IMR-90 (cell line): ENCODE results near the gene HEYL. TPM values are rescaled to one million over a fixed set of nuclear protein-coding genes. Genes with fewer than 3 reads are reported as not detected.

ENCODE experiments used
- ATAC-seq: fragments of 200-7000 bp; cut with Tn5 transposase; 2 replicates; pipeline ENCODE4 v1.9.1; 2020; ENCODE audit warnings: low read depth, mild to moderate bottlenecking, moderate library complexity
- BruUV-seq: library from RNA; stranded (reverse); fragments of 400-500 nt; replicated peaks from 2 replicates; lab custom pipeline; 2021; lab: Mats Ljungman, UMichigan
- CTCF ChIA-PET: fragments of 300-600 bp; formaldehyde crosslinking; extraction: SDS; loops from one replicate; lab custom pipeline; 2021; ENCODE audit warnings: antibody characterized with exemption; lab: Yijun Ruan, JAX
- POLR2A ChIA-PET: fragments of 300-600 bp; sonication (Branson Sonifier 250); formaldehyde crosslinking; loops from one replicate; lab custom pipeline; 2022; ENCODE audit warnings: antibody characterized with exemption; ENCODE audit not compliant: unreplicated experiment; lab: Charles Lee
- DNase-seq: peaks from one replicate; pipeline ENCODE4 v3.0.0; 2013
- H2AFZ ChIP-seq: replicated peaks from 2 replicates; pipeline ENCODE3; 2013; ENCODE audit warnings: low read length, mild to moderate bottlenecking; ENCODE audit not compliant: poor library complexity
- H2AK5ac ChIP-seq: 2 replicates; pipeline ENCODE4 v1.6.1; 2013; ENCODE audit warnings: low read depth, low read length, inconsistent platforms
- H2AK9ac ChIP-seq: replicated peaks from 2 replicates; pipeline ENCODE3; 2013; ENCODE audit warnings: mild to moderate bottlenecking, low read depth, low read length, moderate library complexity; ENCODE audit not compliant: poor library complexity
- H2BK120ac ChIP-seq: 2 replicates; pipeline ENCODE4 v1.6.1; 2013; ENCODE audit warnings: low read depth, low read length, inconsistent platforms
- H2BK15ac ChIP-seq: 3 replicates; pipeline ENCODE4 v1.6.1; 2013; ENCODE audit warnings: low read depth, low read length, inconsistent platforms
- H2BK20ac ChIP-seq: 2 replicates; pipeline ENCODE4 v1.6.1; 2013; ENCODE audit warnings: low read depth, mild to moderate bottlenecking, inconsistent platforms, low read length, moderate library complexity
- H2BK5ac ChIP-seq: 2 replicates; pipeline ENCODE4 v1.6.1; 2013; ENCODE audit warnings: mild to moderate bottlenecking, low read depth, low read length, inconsistent platforms; ENCODE audit not compliant: poor library complexity, severe bottlenecking
- H3K14ac ChIP-seq: replicated peaks from 2 replicates; pipeline ENCODE4 v1.6.1; 2013; ENCODE audit warnings: low read depth, low read length, inconsistent platforms
- H3K18ac ChIP-seq: 2 replicates; pipeline ENCODE4 v1.6.1; 2013; ENCODE audit warnings: low read depth, low read length, control low read depth
- H3K23ac ChIP-seq: 2 replicates; pipeline ENCODE4 v1.6.1; 2013; ENCODE audit warnings: low read depth, low read length, inconsistent platforms
- H3K27ac ChIP-seq: 2 replicates; pipeline ENCODE4 v1.5.1; 2013; ENCODE audit warnings: mild to moderate bottlenecking, control low read depth, low read length; ENCODE audit not compliant: insufficient read depth
- H3K27me3 ChIP-seq: 2 replicates; pipeline ENCODE4 v1.6.1; 2013; ENCODE audit warnings: low read length; ENCODE audit not compliant: control insufficient read depth, insufficient read depth
- H3K36me3 ChIP-seq: 2 replicates; pipeline ENCODE4 v1.6.1; 2013; ENCODE audit warnings: low read length, mixed read lengths; ENCODE audit not compliant: control insufficient read depth, insufficient read depth
- H3K4ac ChIP-seq: 2 replicates; pipeline ENCODE4 v1.6.1; 2013; ENCODE audit warnings: low read depth, low read length, inconsistent platforms
- H3K4me1 ChIP-seq: 2 replicates; pipeline ENCODE4 v1.6.1; 2013; ENCODE audit warnings: low read length, mixed read lengths; ENCODE audit not compliant: control insufficient read depth, insufficient read depth
- H3K4me2 ChIP-seq: 2 replicates; pipeline ENCODE4 v1.6.1; 2013; ENCODE audit warnings: low read depth, mild to moderate bottlenecking, control low read depth, low read length, moderate library complexity
- H3K4me3 ChIP-seq: 2 replicates; pipeline ENCODE4 v1.5.1; 2013; ENCODE audit warnings: low read depth, mild to moderate bottlenecking, control low read depth, low read length, moderate library complexity; ENCODE audit not compliant: insufficient read depth
- H3K56ac ChIP-seq: 2 replicates; pipeline ENCODE4 v1.6.1; 2013; ENCODE audit warnings: low read length, inconsistent platforms; ENCODE audit not compliant: insufficient read depth; ENCODE audit errors: extremely low read depth
- H3K79me1 ChIP-seq, 2 experiments: 2 replicates each; pipeline ENCODE4 v1.6.1; 2013; ENCODE audit warnings: low read length in 2 of 2, inconsistent platforms in 1 of 2, low read depth in 1 of 2
- H3K9ac ChIP-seq: 2 replicates; pipeline ENCODE4 v1.6.1; 2013; ENCODE audit warnings: low read depth, low read length, control low read depth
- H3K9me1 ChIP-seq: 2 replicates; pipeline ENCODE4 v1.6.1; 2013; ENCODE audit warnings: low read length, inconsistent platforms; ENCODE audit not compliant: insufficient read depth
- H3K9me3 ChIP-seq: 2 replicates; pipeline ENCODE4 v1.6.1; 2013; ENCODE audit warnings: low read length; ENCODE audit not compliant: control insufficient read depth, insufficient read depth
- H4K20me1 ChIP-seq: 2 replicates; pipeline ENCODE4 v1.6.1; 2013; ENCODE audit warnings: low read length, inconsistent platforms; ENCODE audit not compliant: insufficient read depth
- H4K5ac ChIP-seq: 2 replicates; pipeline ENCODE4 v1.6.1; 2013; ENCODE audit warnings: mild to moderate bottlenecking, low read depth, low read length, control low read depth
- H4K8ac ChIP-seq, 2 experiments: 2 replicates each; pipeline ENCODE4 v1.6.1; 2013; ENCODE audit warnings: low read depth in 2 of 2, low read length in 2 of 2, control low read depth in 1 of 2, inconsistent platforms in 1 of 2
- H4K91ac ChIP-seq: 2 replicates; pipeline ENCODE4 v1.6.1; 2013; ENCODE audit warnings: low read depth, low read length, inconsistent platforms; ENCODE audit not compliant: insufficient read depth
- BHLHE40 ChIP-seq: fragments of 150-350 bp; IDR thresholded peaks from 2 replicates; pipeline ENCODE4 v1.6.1; 2016; ENCODE audit warnings: mild to moderate bottlenecking, low read depth, low read length
- CEBPB ChIP-seq: IDR thresholded peaks from 2 replicates; pipeline ENCODE4 v1.6.1; 2012; ENCODE audit warnings: low read depth, low read length, improper control_type of control experiment
- CHD1 ChIP-seq: IDR thresholded peaks from 2 replicates; pipeline ENCODE4 v1.6.1; 2012; ENCODE audit warnings: low read depth, low read length, improper control_type of control experiment
- FOS ChIP-seq: fragments of 150-350 bp; IDR thresholded peaks from 2 replicates; pipeline ENCODE4 v1.6.1; 2016; ENCODE audit warnings: low read depth, low read length
- MAFK ChIP-seq: IDR thresholded peaks from 2 replicates; pipeline ENCODE4 v1.6.1; 2012; ENCODE audit warnings: low read depth, low read length, improper control_type of control experiment
- MAZ ChIP-seq: IDR thresholded peaks from 2 replicates; pipeline ENCODE4 v1.6.1; 2012; ENCODE audit warnings: low read depth, mild to moderate bottlenecking, low read length, improper control_type of control experiment, moderate library complexity, borderline replicate concordance
- MXI1 ChIP-seq: IDR thresholded peaks from 2 replicates; pipeline ENCODE4 v1.6.1; 2012; ENCODE audit warnings: low read depth, mild to moderate bottlenecking, low read length, moderate library complexity, borderline replicate concordance
- NFE2L2 ChIP-seq: fragments of 150-350 bp; IDR thresholded peaks from 2 replicates; pipeline ENCODE4 v1.6.1; 2016; ENCODE audit warnings: low read depth, mild to moderate bottlenecking, low read length
- POLR2A ChIP-seq: IDR thresholded peaks from 2 replicates; pipeline ENCODE4 v1.6.1; 2012; ENCODE audit warnings: mild to moderate bottlenecking, low read depth, low read length
- RAD21 ChIP-seq: IDR thresholded peaks from 2 replicates; pipeline ENCODE4 v1.6.1; 2012; ENCODE audit warnings: low read length, improper control_type of control experiment
- RCOR1 ChIP-seq: IDR thresholded peaks from 2 replicates; pipeline ENCODE4 v1.6.1; 2012; ENCODE audit warnings: mild to moderate bottlenecking, low read length, improper control_type of control experiment; ENCODE audit not compliant: insufficient replicate concordance
- RFX5 ChIP-seq: IDR thresholded peaks from 2 replicates; pipeline ENCODE4 v1.8.0; 2012; ENCODE audit warnings: low read depth, mild to moderate bottlenecking, low read length, moderate library complexity
- SMC3 ChIP-seq: fragments of 150-350 bp; IDR thresholded peaks from 2 replicates; pipeline ENCODE4 v1.6.1; 2016; ENCODE audit warnings: low read depth, mild to moderate bottlenecking, antibody characterized with exemption, low read length, moderate library complexity
- USF2 ChIP-seq: fragments of 150-350 bp; IDR thresholded peaks from 2 replicates; pipeline ENCODE4 v1.6.1; 2017; ENCODE audit warnings: mild to moderate bottlenecking, antibody characterized with exemption, low read length, low read depth
- WGBS, 2 experiments: methylation state at CpG; one replicate each; pipeline versions ENCODE4 v1.1.5 to v1.1.7; 2013; ENCODE audit warnings: missing lambda C conversion rate in 2 of 2; ENCODE audit not compliant: insufficient read length in 1 of 2; ENCODE audit errors: extremely low coverage in 2 of 2; 5-methylcytosine and 5-hydroxymethylcytosine counted together
- dilution Hi-C: fragments of 300-500 bp; cut with HindIII; formaldehyde crosslinking; loops from one replicate; pipeline ENCODE4 v1.14.3; 2018; ENCODE audit warnings: low sequenced_read_pairs; ENCODE audit not compliant: unreplicated experiment
- in situ Hi-C: fragments of 300-500 bp; cut with MboI; formaldehyde crosslinking; loops from 3 replicates; pipeline ENCODE4 v1.14.3; 2019; ENCODE audit warnings: low sequenced_read_pairs, inconsistent platforms, mixed read lengths
- intact Hi-C: fragments of 100-400 bp; cut with micrococcal nuclease; formaldehyde crosslinking; loops from 2 replicates; pipeline ENCODE4 v1.10.0; 2022
- polyA plus RNA-seq, 3 experiments: library from polyadenylated mRNA; depleted of rRNA; stranded (reverse); fragments of >200 nt; gene quantifications; 2 replicates each; pipeline ENCODE4 v1.2.3, GENCODE V29; 2012; ENCODE audit warnings: low replicate concordance in 1 of 3
- total RNA-seq: library from RNA; depleted of rRNA; stranded (reverse); fragments of >200 nt; gene quantifications from 2 replicates; pipeline ENCODE4 v1.2.3, GENCODE V29; 2012
- TF ChIP-seq, protein P1 (sequence below): fragments of 150-350 bp; IDR thresholded peaks from 2 replicates; pipeline ENCODE4 v1.6.1; 2016; ENCODE audit warnings: low read depth, mild to moderate bottlenecking, low read length, moderate library complexity, borderline replicate concordance
- TF ChIP-seq, protein P2 (sequence below): conservative IDR thresholded peaks from 2 replicates; pipeline ENCODE4 v1.5.1; 2012; ENCODE audit warnings: mild to moderate bottlenecking, low read depth, low read length, improper control_type of control experiment

HEYL gene
- total and polyA plus RNA-seq, 2 of the 4 experiments (the other 2 are of a cell fraction), result 0.02 TPM; not detected in 1

GRCh38 chr1:39593386-39593785 is 46.1 kb downstream of the HEYL start:
- no peak overlapping the region for H3K4ac ChIP-seq
- no peak overlapping the region for H2AK9ac ChIP-seq
- no peaks in the 10 kb centered on the region for H3K4me1 ChIP-seq
- H2BK15ac ChIP-seq, result no peak overlapping the region
- H3K9me1 ChIP-seq, result no peaks in the 10 kb centered on the region
- no peak overlapping the region for H2AK5ac ChIP-seq
- dilution Hi-C loops, result no loop called here
- H3K4me3 ChIP-seq, result no peak overlapping the region
- no peak overlapping the region for H2BK120ac ChIP-seq
- ChIA-PET POLR2A (interaction anchor here (0.7 kb wide), 1 partner anchor 77 kb away, joined by 6 read pairs; no protein-coding TSS in a partner anchor), CTCF (no interaction called here)
- TF ChIP-seq RCOR1 (no peak), POLR2A (no peak), USF2 (no peak), MXI1 (no peak), FOS (no peak), SMC3 (no peak), RFX5 (no peak), CEBPB (no peak), NFE2L2 (no peak), BHLHE40 (no peak), RAD21 (no peak), CHD1 (no peak), MAZ (no peak), MAFK (no peak)
- TF ChIP-seq, protein P1, sequence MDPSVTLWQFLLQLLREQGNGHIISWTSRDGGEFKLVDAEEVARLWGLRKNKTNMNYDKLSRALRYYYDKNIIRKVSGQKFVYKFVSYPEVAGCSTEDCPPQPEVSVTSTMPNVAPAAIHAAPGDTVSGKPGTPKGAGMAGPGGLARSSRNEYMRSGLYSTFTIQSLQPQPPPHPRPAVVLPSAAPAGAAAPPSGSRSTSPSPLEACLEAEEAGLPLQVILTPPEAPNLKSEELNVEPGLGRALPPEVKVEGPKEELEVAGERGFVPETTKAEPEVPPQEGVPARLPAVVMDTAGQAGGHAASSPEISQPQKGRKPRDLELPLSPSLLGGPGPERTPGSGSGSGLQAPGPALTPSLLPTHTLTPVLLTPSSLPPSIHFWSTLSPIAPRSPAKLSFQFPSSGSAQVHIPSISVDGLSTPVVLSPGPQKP, result no peak
- TF ChIP-seq, protein P2, sequence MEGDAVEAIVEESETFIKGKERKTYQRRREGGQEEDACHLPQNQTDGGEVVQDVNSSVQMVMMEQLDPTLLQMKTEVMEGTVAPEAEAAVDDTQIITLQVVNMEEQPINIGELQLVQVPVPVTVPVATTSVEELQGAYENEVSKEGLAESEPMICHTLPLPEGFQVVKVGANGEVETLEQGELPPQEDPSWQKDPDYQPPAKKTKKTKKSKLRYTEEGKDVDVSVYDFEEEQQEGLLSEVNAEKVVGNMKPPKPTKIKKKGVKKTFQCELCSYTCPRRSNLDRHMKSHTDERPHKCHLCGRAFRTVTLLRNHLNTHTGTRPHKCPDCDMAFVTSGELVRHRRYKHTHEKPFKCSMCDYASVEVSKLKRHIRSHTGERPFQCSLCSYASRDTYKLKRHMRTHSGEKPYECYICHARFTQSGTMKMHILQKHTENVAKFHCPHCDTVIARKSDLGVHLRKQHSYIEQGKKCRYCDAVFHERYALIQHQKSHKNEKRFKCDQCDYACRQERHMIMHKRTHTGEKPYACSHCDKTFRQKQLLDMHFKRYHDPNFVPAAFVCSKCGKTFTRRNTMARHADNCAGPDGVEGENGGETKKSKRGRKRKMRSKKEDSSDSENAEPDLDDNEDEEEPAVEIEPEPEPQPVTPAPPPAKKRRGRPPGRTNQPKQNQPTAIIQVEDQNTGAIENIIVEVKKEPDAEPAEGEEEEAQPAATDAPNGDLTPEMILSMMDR, result no peak
- no peak overlapping the region for H3K9ac ChIP-seq
- intact Hi-C loops, result no loop called here
- H3K27ac ChIP-seq, result no peak overlapping the region
- no peaks in the 10 kb centered on the region for H3K79me1 ChIP-seq
- BruUV-seq, result no TSS peak
- no CpG with 5 or more reads among the region's 4 CpGs for WGBS, 2 experiments
- no peak overlapping the region for H4K8ac ChIP-seq
- in situ Hi-C loops, result loop anchor here (10.0 kb wide), 1 partner anchor 121 kb away; no protein-coding TSS in a partner anchor
- H3K27me3 ChIP-seq, result peaks cover 39% of the 10 kb centered on the region
- H4K91ac ChIP-seq, result no peak overlapping the region
- H2BK5ac ChIP-seq, result no peak overlapping the region
- ATAC-seq (no peak), DNase-seq (no peak)
- no peak overlapping the region for H3K56ac ChIP-seq
- no peaks in the 10 kb centered on the region for H3K9me3 ChIP-seq
- H3K4me2 ChIP-seq, result no peak overlapping the region
- H3K18ac ChIP-seq, result no peak overlapping the region
- H3K23ac ChIP-seq, result no peak overlapping the region
- no peaks in the 10 kb centered on the region for H3K36me3 ChIP-seq
- no peak overlapping the region for H2AFZ ChIP-seq
- H4K20me1 ChIP-seq, result no peaks in the 10 kb centered on the region
- H2BK20ac ChIP-seq, result no peak overlapping the region
- no peak overlapping the region for H4K5ac ChIP-seq
- H3K14ac ChIP-seq, result no peak overlapping the region
